ENCODE data around the gene SLX9. TPM values are rescaled to one million over a fixed set of nuclear protein-coding genes. Genes with fewer than 3 reads are reported as not detected.

Gene SLX9
- polyA plus RNA-seq, 1 donor from 2014 or later = 15.4 TPM

GRCh38 chr21:44983421-44984206 is 43.8 kb downstream of the SLX9 start:
- Histone ChIP-seq H3K27ac (ENCODE audit: low read length) (no peak overlapping the region), H3K36me3 (ENCODE audit: insufficient read depth, low read length) (no peaks in the 10 kb centered on the region), H3K9me3 (ENCODE audit: low read length) (no peaks in the 10 kb centered on the region), H3K9me2 (ENCODE audit: insufficient read depth, low read length) (no peaks in the 10 kb centered on the region), H3K27me3 (ENCODE audit: insufficient read depth, low read depth, low read length) (no peaks in the 10 kb centered on the region), H2AFZ (ENCODE audit: low read depth, low read length) (no peak overlapping the region), H3K4me2 (ENCODE audit: low read length) (no peak overlapping the region), H3F3A (ENCODE audit: insufficient read depth, low read length, poor library complexity, severe bottlenecking) (no peaks in the 10 kb centered on the region), H3K4me3 (ENCODE audit: low read length) (no peak overlapping the region), H4K20me1 (ENCODE audit: insufficient read depth) (no peaks in the 10 kb centered on the region), H3K79me2 (replicated peaks; ENCODE audit: insufficient read depth, low read length) (no peaks in the 10 kb centered on the region), H3K9ac (ENCODE audit: low read length) (no peak overlapping the region)
- TF ChIP-seq MXI1 (conservative IDR thresholded peaks at IDR 0.05; ENCODE audit: poor library complexity, severe bottlenecking) (no peak), EP300 (conservative IDR thresholded peaks at IDR 0.05; ENCODE audit: poor library complexity, severe bottlenecking) (no peak), EZH2 (IDR thresholded peaks at IDR 0.05; ENCODE audit: borderline replicate concordance, insufficient read depth, low read length, poor library complexity, severe bottlenecking) (no peak), SMC3 (conservative IDR thresholded peaks at IDR 0.05; ENCODE audit: poor library complexity) (no peak), POLR2AphosphoS5 (IDR thresholded peaks at IDR 0.05) (no peak), TAF1 (IDR thresholded peaks at IDR 0.05; ENCODE audit: low read depth) (no peak)
- TF ChIP-seq, protein P1, sequence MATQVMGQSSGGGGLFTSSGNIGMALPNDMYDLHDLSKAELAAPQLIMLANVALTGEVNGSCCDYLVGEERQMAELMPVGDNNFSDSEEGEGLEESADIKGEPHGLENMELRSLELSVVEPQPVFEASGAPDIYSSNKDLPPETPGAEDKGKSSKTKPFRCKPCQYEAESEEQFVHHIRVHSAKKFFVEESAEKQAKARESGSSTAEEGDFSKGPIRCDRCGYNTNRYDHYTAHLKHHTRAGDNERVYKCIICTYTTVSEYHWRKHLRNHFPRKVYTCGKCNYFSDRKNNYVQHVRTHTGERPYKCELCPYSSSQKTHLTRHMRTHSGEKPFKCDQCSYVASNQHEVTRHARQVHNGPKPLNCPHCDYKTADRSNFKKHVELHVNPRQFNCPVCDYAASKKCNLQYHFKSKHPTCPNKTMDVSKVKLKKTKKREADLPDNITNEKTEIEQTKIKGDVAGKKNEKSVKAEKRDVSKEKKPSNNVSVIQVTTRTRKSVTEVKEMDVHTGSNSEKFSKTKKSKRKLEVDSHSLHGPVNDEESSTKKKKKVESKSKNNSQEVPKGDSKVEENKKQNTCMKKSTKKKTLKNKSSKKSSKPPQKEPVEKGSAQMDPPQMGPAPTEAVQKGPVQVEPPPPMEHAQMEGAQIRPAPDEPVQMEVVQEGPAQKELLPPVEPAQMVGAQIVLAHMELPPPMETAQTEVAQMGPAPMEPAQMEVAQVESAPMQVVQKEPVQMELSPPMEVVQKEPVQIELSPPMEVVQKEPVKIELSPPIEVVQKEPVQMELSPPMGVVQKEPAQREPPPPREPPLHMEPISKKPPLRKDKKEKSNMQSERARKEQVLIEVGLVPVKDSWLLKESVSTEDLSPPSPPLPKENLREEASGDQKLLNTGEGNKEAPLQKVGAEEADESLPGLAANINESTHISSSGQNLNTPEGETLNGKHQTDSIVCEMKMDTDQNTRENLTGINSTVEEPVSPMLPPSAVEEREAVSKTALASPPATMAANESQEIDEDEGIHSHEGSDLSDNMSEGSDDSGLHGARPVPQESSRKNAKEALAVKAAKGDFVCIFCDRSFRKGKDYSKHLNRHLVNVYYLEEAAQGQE (IDR thresholded peaks at IDR 0.05; ENCODE audit: borderline replicate concordance) = no peak

- Histone ChIP-seq H3K9me3 (ENCODE audit: low read length) (no peaks in the 10 kb centered on the region), H3K4me2 (ENCODE audit: low read length) (no peak overlapping the region), H4K20me1 (ENCODE audit: insufficient read depth) (no peaks in the 10 kb centered on the region), H3K27ac (ENCODE audit: low read length) (no peak overlapping the region), H3F3A (ENCODE audit: insufficient read depth, low read length, poor library complexity, severe bottlenecking) (no peaks in the 10 kb centered on the region), H3K9me2 (ENCODE audit: insufficient read depth, low read length) (no peaks in the 10 kb centered on the region), H3K79me2 (replicated peaks; ENCODE audit: insufficient read depth, low read length) (no peaks in the 10 kb centered on the region), H3K27me3 (ENCODE audit: insufficient read depth, low read depth, low read length) (no peaks in the 10 kb centered on the region), H2AFZ (ENCODE audit: low read depth, low read length) (no peak overlapping the region), H3K9ac (ENCODE audit: low read length) (no peak overlapping the region), H3K36me3 (ENCODE audit: insufficient read depth, low read length) (no peaks in the 10 kb centered on the region), H3K4me3 (ENCODE audit: low read length) (no peak overlapping the region)
- TF ChIP-seq, protein P1 (IDR thresholded peaks at IDR 0.05; ENCODE audit: borderline replicate concordance) = no peak
- no peak for TF ChIP-seq TAF1 (IDR thresholded peaks at IDR 0.05; ENCODE audit: low read depth)
- no peak for TF ChIP-seq EP300 (conservative IDR thresholded peaks at IDR 0.05; ENCODE audit: poor library complexity, severe bottlenecking)
- TF ChIP-seq EZH2 (IDR thresholded peaks at IDR 0.05; ENCODE audit: borderline replicate concordance, insufficient read depth, low read length, poor library complexity, severe bottlenecking) = no peak
- no peak for TF ChIP-seq RAD21 (conservative IDR thresholded peaks at IDR 0.05)
- no peak for TF ChIP-seq MXI1 (conservative IDR thresholded peaks at IDR 0.05; ENCODE audit: poor library complexity, severe bottlenecking)
- no peak for TF ChIP-seq CTCF (IDR thresholded peaks at IDR 0.05; ENCODE audit: poor library complexity, severe bottlenecking)
- TF ChIP-seq POLR2AphosphoS5 (IDR thresholded peaks at IDR 0.05) = no peak
- no peak for TF ChIP-seq SMC3 (conservative IDR thresholded peaks at IDR 0.05; ENCODE audit: poor library complexity)
These were observed 44.6 kb downstream of the SLX9 start for GRCh38 chr21:44984428-44984791.
